ENCODE results near the gene VPS54.

GRCh38 chr2:63853527-63854310 is 165.5 kb downstream of the VPS54 start:
- TF ChIP-seq CTCF (optimal IDR thresholded peaks at IDR 0.05 in 1 of 3, IDR thresholded peaks at IDR 0.05 in 1 of 3, conservative IDR thresholded peaks at IDR 0.05 in 1 of 3; ENCODE audit: extremely low read depth in 1 of 3, insufficient read depth in 2 of 3, low read length in 3 of 3) = no peak
- TF ChIP-seq EZH2 (IDR thresholded peaks at IDR 0.05; ENCODE audit: low read length) = no peak
